ENCODE data around the gene COA7.

- TF ChIP-seq POLR2A (IDR thresholded peaks at IDR 0.05) = no peak
- TF ChIP-seq CTCF (IDR thresholded peaks at IDR 0.05) = no peak
Observed at GRCh38 chr1:52670604-52671003, 27.5 kb downstream of the COA7 start.

Measured in heart left ventricle (tissue), 13 donors.